Gastrocnemius medialis (tissue), 4 donors: ENCODE data around the gene TLL2. TPM values are rescaled to one million over a fixed set of nuclear protein-coding genes. Genes with fewer than 3 reads are reported as not detected.

Experiments used
- ATAC-seq, 2 donors: fragments of 150-250 bp; one replicate each; pipeline ENCODE4 v1.9.1; 2016
- DNase-seq, 2 donors: peaks; one replicate each; pipeline ENCODE4 v3.0.0-alpha.2; 2019
- H3K27ac ChIP-seq, 4 donors: fragments of 200-600 bp; sonication (generic); 1 replicate in 1 of 4; 2 replicates in 3 of 4; pipeline ENCODE4 v1.5.1; 2016 to 2018; ENCODE audit warnings: mild to moderate bottlenecking in 2 of 4, moderate library complexity in 1 of 4
- H3K27me3 ChIP-seq, 3 donors: fragments of 200-600 bp; sonication (generic) in 2 of 3; 1 replicate in 1 of 3; 2 replicates in 2 of 3; pipeline versions ENCODE4 v1.5.1 to v1.6.0; 2016 to 2019; ENCODE audit warnings: mild to moderate bottlenecking in 1 of 3, moderate library complexity in 1 of 3
- H3K36me3 ChIP-seq, 2 donors: fragments of 200-600 bp; sonication (generic) in 1 of 2; one replicate each; pipeline ENCODE4 v1.5.1; 2017 to 2018
- H3K4me1 ChIP-seq, 2 donors: fragments of 200-600 bp; sonication (generic) in 1 of 2; one replicate each; pipeline ENCODE4 v1.5.1; 2016 to 2017; ENCODE audit warnings: mild to moderate bottlenecking in 2 of 2
- H3K4me3 ChIP-seq, 4 donors: fragments of 200-600 bp; sonication (generic) in 3 of 4; 1 replicate in 1 of 4; 2 replicates in 3 of 4; pipeline ENCODE4 v1.5.1; 2016 to 2019; ENCODE audit warnings: mild to moderate bottlenecking in 2 of 4
- H3K9me3 ChIP-seq, 3 donors: fragments of 200-600 bp; sonication (generic) in 2 of 3; 1 replicate in 1 of 3; 2 replicates in 2 of 3; pipeline ENCODE4 v1.5.1; 2016 to 2019
- POLR2A ChIP-seq, 2 donors: fragments of 450-650 bp; IDR thresholded peaks; one replicate each; pipeline ENCODE4 v1.6.1; 2017; ENCODE audit warnings: antibody characterized with exemption in 2 of 2, mild to moderate bottlenecking in 2 of 2, moderate library complexity in 2 of 2
- in situ Hi-C, 4 donors: fragments of 200-750 bp; cut with MboI; loops; one replicate each; pipeline versions ENCODE4 v1.15.0 to v1.8.0; 2017; ENCODE audit warnings: low sequenced_read_pairs in 4 of 4
- intact Hi-C: fragments of 100-400 bp; cut with DNase I; formaldehyde crosslinking; loops from one replicate; pipeline ENCODE4 v1.15.1; 2023; ENCODE audit warnings: low total_unique reads
- total RNA-seq, 4 donors: library from RNA; depleted of rRNA; stranded (reverse); fragments of >200 nt; gene quantifications; one replicate each; pipeline versions ENCODE4 v1.1.0 to v1.2.3, GENCODE V29; 2016
- TF ChIP-seq, protein P1 (sequence below), 5 experiments: fragments of 450-650 bp in 3 of 5; fragments of 200-600 bp in 2 of 5; sonication (generic) in 2 of 5; IDR thresholded peaks in 4 of 5; conservative IDR thresholded peaks in 1 of 5; 1 replicate in 4 of 5; 2 replicates in 1 of 5; pipeline ENCODE4 v1.5.1; 2016 to 2019; ENCODE audit warnings: antibody characterized with exemption in 5 of 5, mild to moderate bottlenecking in 3 of 5, moderate library complexity in 3 of 5

Gene TLL2
- total RNA-seq, 4 donors from 2014 or later: 0.10 to 1.0 (median 0.44) TPM; not detected in 1

DNA sequence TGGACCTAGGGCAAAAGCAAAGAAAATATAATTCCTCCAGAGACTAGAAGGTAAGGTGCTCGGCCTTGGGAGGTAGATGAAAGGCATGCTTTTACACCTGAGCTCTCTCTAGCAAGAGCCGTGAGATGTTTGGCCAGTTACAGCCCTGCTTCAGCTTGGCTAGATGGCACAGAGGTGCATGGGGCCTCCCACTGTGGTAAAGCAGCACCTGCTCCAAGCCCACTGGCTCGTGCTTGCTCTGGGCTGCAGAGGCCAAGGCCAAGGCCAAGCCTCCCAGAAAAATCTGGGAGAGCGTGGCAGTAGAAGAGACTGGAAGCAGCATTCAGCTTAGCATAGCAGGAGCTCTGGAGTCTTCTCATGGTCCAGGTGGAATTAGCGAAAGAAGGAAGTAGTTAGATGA, 123.9 kb downstream of the TLL2 start:
- peaks cover 8 to 16% of the 10 kb centered on the region in 2 donors for H3K4me1 ChIP-seq
- DNase-seq (no peak), ATAC-seq (no peak)
- in situ Hi-C loops (loop anchor here (5.0 to 25.0 kb wide), 5 partner anchors 123 to 823 kb away; partner anchors contain the start of genes LCOR (in 1 of the 4) and TLL2 (in 1 of the 4)), intact Hi-C loops (loop anchor here (2.0 to 10.0 kb wide), 5 partner anchors 15 to 638 kb away; partner anchors contain the start of genes LCOR and TM9SF3)
- TF ChIP-seq POLR2A (IDR thresholded peaks at IDR 0.05): no peak
- TF ChIP-seq, protein P1, sequence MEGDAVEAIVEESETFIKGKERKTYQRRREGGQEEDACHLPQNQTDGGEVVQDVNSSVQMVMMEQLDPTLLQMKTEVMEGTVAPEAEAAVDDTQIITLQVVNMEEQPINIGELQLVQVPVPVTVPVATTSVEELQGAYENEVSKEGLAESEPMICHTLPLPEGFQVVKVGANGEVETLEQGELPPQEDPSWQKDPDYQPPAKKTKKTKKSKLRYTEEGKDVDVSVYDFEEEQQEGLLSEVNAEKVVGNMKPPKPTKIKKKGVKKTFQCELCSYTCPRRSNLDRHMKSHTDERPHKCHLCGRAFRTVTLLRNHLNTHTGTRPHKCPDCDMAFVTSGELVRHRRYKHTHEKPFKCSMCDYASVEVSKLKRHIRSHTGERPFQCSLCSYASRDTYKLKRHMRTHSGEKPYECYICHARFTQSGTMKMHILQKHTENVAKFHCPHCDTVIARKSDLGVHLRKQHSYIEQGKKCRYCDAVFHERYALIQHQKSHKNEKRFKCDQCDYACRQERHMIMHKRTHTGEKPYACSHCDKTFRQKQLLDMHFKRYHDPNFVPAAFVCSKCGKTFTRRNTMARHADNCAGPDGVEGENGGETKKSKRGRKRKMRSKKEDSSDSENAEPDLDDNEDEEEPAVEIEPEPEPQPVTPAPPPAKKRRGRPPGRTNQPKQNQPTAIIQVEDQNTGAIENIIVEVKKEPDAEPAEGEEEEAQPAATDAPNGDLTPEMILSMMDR (IDR thresholded peaks at IDR 0.05 in 4 of 5, conservative IDR thresholded peaks at IDR 0.05 in 1 of 5): no peak
- H3K27me3 ChIP-seq: no peaks in the 10 kb centered on the region
- no peaks in the 10 kb centered on the region for H3K36me3 ChIP-seq
- no peaks in the 10 kb centered on the region for H3K9me3 ChIP-seq
- no peak overlapping the region for H3K4me3 ChIP-seq
- H3K27ac ChIP-seq: peak overlapping the region in 1 of 4 donors; percentile 64

DNA sequence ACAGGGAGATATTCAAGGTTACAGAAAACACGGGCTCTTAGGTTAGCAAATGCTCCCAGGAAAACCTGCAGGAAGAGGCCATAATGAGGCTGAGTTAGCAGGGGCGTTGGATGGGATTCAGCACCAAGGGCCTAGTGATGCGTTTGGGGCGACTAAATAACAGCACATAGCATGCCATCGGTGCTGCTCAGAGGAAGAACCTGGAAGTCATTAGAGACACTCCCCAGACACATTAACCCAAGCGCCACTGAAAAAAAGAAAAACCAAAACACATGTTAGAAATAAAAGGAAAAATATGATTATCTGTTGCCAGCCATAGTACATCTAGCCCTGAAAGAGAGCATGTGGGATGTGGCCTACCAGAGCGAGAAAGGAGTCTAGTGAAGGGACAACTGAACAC, 126.1 kb downstream of the TLL2 start:
- intact Hi-C loops (no loop called here), in situ Hi-C loops (loop anchor here (25.0 kb wide), 3 partner anchors 125 to 825 kb away; partner anchors contain the start of gene TLL2 (in 1 of the 4))
- Histone ChIP-seq H3K27me3 (no peaks in the 10 kb centered on the region), H3K9me3 (no peaks in the 10 kb centered on the region), H3K4me3 (no peak overlapping the region), H3K27ac (no peak overlapping the region), H3K4me1 (peaks cover 8 to 16% of the 10 kb centered on the region in 2 donors), H3K36me3 (no peaks in the 10 kb centered on the region)
- ATAC-seq: no peak
- no peak for DNase-seq
- TF ChIP-seq, protein P1 (IDR thresholded peaks at IDR 0.05 in 4 of 5, conservative IDR thresholded peaks at IDR 0.05 in 1 of 5): no peak
- TF ChIP-seq POLR2A (IDR thresholded peaks at IDR 0.05): no peak

DNA sequence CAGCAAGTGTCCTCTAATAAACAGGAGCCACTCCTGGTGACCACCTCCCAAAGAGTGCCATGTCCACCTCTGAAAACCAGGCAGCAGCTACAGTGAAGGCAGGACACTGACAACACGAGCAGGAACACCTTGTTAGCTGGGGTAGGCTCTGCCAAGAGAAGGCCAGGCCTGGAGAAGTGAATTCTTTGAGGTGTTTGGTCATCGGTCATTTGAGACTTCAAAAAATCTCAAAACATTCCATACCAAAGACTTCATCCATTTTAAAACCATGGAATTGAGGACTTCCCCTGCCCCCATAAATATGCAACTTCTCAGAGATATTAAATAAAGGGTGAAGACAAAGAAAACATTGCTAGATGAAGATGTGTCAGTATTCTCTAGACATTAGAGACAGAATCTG, 126.6 kb downstream of the TLL2 start:
- no peak for DNase-seq
- H3K4me1 ChIP-seq: peaks cover 8 to 16% of the 10 kb centered on the region in 2 donors
- TF ChIP-seq, protein P1 (IDR thresholded peaks at IDR 0.05 in 4 of 5, conservative IDR thresholded peaks at IDR 0.05 in 1 of 5): no peak
- no peak for TF ChIP-seq POLR2A (IDR thresholded peaks at IDR 0.05)

DNA sequence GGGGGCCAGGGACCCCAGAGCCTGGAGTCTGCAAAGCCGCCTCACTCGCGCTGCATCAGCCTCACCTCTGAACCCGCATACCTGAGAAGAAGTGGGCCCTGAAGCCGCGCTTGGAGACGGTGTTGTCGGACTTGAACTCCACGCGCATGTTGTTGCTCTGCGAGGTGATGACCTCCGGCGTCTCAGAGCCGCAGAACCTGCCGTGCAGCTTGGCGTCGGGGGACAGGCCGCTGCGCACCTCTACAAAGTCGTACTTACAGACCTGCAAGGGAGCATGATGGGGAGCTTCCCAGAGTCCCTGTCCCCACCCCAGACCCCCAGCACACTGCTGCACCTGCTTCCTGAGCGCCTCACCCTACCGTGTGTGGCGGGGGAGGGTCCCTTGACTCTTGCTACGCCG, 129.2 kb downstream of the TLL2 start:
- no peak for ATAC-seq
- H3K36me3 ChIP-seq: no peaks in the 10 kb centered on the region
- peaks cover 0 to 2% of the 10 kb centered on the region in 2 donors for H3K4me1 ChIP-seq
- intact Hi-C loops (no loop called here), in situ Hi-C loops (loop anchor here (25.0 kb wide), 3 partner anchors 128 to 828 kb away; partner anchors contain the start of gene TLL2 (in 1 of the 4))
- H3K27me3 ChIP-seq: no peaks in the 10 kb centered on the region
- no peak for DNase-seq
- no peak overlapping the region for H3K27ac ChIP-seq
- no peak overlapping the region for H3K4me3 ChIP-seq
- no peak for TF ChIP-seq POLR2A (IDR thresholded peaks at IDR 0.05)
- TF ChIP-seq, protein P1 (IDR thresholded peaks at IDR 0.05 in 4 of 5, conservative IDR thresholded peaks at IDR 0.05 in 1 of 5): no peak
- no peaks in the 10 kb centered on the region for H3K9me3 ChIP-seq

More for the DNA sequence above, 126.6 kb downstream of the TLL2 start:
- H3K9me3 ChIP-seq: no peaks in the 10 kb centered on the region
- H3K36me3 ChIP-seq: no peaks in the 10 kb centered on the region
- H3K4me3 ChIP-seq: no peak overlapping the region
- no peak overlapping the region for H3K27ac ChIP-seq
- in situ Hi-C loops (loop anchor here (25.0 kb wide), 3 partner anchors 125 to 825 kb away; partner anchors contain the start of gene TLL2 (in 1 of the 4)), intact Hi-C loops (no loop called here)
- H3K27me3 ChIP-seq: no peaks in the 10 kb centered on the region
- no peak for ATAC-seq
